HTR-8/SVneo (cell line): ENCODE results near the gene TREX2.

Experiments used
- DNase-seq: peaks from one replicate; pipeline ENCODE4 v3.0.0; 2011; ENCODE audit warnings: low spot score, mixed read lengths; ENCODE audit not compliant: insufficient read length
- FAIRE-seq: peaks from 2 replicates; lab custom pipeline; 2011; peaks lifted over from hg19 to GRCh38; lab: Jason Lieb, UNC

TREX2 gene

DNA sequence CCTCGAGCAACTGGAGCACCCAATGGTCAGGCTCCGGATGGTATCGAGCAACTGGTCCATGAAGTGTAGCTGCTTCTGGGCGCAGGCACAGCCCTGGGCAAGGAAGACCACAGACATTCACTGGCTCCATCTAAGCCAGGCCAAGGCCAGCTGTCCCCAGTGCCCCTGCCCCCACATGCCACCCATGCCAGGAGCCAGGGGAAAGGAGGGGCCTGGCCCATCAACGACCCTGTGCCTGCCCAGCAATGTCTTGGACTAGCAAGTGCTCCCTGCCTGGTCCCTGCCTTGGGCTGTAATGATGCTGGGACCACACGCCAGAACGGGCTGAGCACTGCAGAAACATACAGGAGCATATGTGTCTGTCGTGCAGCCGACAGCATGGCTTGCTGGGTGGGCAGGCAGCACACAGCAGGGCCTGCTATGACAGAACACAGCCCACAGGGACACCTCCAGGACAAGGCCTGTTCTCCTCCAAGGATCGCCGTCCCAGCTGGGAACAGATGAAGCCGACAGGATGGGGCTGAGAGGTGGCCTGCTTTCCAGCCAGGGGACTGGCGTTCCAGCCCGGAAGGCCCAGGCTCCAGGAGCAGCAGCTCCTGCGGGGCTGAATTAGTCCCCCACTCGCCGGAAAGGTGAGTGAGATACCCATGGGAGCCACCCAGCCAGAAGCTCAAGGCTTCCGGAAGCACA is 11.4 kb upstream of the TREX2 start:
- no peak for DNase-seq
- FAIRE-seq = no peak

DNA sequence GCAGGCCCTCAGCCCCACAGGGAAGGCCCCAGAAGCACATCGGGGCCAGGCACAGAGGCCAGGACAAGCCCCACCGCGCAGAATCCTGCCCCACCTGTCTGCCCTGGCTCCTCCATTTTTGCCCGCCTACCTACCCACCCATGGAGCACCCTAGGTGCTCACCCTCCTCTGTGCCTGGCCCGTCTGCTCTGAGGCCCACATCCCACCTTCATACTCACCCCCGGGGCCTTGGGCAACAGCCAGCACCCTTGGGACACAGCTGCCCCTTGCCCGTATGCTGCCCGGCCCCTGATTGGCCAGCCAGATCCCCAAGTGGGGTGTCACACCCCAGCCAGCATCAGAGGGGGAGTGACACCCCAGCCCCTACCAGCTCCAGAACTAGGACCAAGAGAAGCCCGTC is 10.8 kb upstream of the TREX2 start:
- no peak for FAIRE-seq
- no peak for DNase-seq

DNA sequence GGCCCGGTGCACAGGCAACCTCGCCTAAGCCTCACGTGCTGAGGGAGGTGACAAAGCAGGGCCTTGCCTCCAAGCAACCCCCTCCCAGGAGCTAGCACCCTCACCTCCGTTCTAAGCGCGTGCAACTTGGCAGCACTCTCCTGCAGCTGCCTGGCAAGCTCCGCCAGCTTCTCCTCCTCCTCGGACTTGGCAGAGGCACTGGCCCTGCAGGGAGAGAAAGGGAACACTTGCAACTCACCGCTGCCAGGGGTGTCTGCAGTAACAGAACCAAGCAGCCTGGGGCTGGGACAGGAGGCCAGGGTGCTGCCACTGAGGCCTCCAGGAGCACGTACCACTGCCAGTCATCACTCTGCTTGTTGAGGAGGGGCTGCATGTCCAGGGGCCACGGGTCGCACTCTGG is 10.3 kb upstream of the TREX2 start:
- DNase-seq = no peak
- no peak for FAIRE-seq

DNA sequence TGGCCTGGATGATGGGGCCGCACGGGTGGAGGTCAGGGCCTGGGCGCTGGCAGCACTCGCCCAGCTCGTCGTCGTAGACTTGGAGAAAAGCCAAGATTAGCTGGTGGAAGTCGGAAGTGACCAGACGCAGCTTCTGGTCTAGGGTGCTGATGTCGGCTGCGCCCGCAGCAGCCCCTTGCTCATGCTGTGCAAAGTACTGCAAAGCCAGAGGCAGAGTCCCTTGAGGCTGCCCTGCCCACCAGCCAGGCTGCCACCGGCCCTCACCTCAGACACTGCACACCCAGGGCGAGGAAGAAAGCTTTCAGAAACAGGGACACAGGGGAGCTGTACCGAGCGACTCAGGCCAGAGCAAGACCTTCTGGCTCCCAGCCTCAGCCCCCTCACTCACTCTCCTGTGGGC is 9.7 kb upstream of the TREX2 start:
- FAIRE-seq (no peak), DNase-seq (no peak)

DNA sequence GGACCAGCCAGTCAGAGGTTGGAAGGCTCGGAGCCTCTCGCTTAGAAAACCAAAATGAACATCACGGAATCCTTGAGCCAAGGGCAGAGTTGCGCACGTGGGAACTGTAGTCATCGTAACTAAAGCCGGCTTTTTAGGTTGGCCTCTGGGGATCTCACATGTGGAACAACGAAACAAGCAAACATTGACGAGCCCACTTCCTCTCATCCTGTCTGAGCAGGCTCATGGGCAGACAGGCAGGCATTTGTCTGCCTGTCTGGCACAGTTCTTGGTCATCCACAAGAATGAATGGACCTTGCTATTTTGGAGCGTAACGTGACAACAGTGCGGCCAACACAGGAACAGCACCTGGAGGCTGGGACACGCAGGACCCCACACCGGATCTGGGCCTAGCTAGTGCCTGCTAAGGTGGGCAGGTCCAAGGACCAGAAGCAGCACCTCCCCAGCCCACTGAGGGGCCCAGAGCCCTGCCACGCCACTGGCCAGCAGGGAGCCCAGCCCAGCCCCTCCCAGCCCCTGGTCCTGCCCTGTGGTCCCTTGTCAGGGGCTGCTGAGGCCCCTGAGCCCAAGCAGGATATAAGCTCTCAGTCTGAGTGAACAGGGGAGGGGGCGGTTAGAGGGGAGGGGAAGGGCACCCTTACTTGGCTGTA is 9.2 kb upstream of the TREX2 start:
- DNase-seq (no peak), FAIRE-seq (no peak)

DNA sequence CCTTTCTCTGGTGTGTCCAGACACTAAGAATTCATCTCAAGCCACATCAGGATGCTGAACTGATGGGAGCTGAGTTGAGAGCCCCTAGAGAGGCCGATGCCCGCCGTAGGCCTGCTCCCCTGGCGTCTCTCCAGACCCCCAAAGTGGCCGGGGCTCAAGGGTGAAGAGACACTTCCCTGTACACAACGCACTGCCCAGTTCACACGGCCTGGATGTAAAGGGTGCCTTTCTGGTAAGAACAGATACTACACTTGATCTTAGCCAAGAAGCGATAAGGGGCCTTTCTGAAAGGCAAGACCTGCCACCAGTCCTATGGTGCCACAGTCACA is 5.1 kb upstream of the TREX2 start:
- DNase-seq (no peak), FAIRE-seq (no peak)

DNA sequence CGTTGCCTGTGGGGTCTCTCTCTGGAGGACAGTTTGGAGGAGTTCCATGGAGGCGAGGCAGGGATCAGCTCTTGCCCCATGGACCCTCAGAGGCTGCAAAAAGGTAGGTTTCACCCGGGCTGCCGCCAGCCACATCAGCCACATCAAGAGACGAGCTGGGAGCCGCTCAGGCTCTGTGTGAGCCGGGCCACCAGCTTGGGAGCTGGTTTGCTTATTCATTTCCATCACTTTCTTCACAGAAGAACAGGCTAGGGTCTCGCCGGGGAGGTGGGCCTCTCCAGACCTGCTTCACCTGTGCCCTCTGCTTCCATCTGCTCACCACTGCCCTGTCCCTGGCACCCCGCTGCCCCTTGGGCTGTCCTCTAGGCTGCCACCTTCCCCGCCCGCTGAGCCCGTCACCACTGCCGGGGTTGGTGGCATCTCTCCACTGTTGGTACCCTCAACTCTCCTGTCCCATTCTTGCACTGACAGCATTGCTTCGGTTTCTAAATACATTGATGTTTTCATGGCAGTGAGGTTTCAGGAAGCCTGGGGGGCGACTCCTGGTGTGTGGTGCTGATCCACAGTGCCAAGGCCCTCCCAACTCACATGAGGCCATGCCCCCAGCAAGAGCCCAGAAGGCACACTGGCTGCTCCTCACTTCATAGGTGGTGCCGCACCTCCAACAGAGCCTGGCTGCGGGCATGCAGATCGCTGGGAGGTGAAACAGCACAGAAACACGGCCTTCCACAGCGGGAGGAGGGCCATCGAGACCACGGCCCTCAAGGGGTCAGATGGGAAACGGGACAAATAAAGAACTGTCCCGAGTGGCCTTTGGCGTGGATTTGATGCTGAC is 4.5 kb upstream of the TREX2 start:
- no peak for DNase-seq
- FAIRE-seq = no peak

DNA sequence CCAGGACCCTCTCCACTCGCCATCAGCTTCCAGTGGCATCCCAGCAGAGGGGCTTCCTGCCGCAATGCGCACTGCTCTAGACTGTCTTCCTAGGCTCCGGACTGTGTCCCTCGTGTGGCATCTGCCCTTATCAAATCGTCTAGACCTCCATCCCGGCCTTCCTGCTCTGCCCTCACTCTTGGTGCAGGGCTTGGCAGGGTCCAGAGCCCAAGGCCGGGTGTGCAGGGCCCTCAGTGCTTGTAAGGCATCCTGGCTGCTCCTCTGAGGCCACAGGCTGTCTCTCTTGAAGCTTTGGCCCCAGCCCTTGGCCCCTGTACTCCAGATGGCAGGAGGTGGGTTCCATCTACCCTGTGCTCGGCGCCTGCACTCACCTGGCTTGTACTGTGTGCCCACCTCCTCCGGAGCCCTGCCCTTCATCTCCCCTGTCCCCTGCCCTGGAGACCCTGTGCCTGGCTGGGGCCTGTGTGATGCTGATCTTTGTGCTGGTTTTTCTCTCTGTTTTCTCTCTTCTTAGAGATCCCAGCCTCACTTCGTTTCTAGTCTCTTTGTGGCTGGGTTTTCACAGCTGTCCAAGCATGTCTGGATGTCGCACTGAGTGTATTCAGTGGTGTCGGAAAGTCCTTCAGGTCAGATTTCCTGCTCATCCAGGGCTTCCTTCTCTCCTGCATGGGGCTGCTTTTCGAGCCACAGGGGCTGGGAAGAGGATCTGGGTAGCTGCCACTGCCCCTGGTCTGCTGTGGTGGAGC is 3.7 kb upstream of the TREX2 start:
- no peak for FAIRE-seq
- DNase-seq = no peak

DNA sequence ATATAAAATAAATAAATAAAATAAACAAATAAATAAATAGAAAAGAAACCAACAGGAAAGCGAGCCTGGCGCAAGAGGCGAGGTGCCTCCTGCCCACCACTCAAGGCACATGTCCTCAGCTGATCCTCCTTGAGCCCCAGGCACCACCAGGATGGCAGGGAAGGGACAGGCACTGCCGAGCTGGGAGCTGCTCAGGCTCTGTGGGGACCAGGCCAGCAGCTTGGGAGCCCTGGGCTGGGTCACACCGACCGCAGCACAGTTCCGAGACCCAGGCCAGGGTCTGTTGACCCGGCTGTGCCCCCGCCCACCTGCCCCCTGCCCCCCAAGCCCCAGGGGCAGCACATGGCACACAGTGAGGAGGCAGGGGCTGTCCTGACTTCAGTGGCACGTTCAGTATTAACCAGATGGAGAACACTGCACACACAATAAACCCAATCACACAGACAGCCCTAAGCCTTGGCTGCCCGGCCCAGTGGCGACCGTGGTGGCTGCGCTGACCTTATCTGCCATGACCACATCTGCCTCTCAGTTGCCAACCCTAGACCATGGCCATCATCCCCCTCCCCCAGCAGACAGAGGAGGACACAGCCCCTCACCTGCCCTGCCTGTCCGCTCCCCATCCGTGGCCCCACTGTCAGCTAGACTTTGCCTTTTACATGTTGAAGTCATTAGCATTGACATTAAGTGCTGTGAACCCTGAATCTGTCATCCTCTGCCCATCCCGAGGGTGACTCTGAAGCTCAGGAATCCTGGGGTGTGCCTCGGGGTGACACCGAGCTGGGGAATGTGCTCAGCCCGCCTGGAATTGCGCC is 2.9 kb upstream of the TREX2 start:
- FAIRE-seq (no peak), DNase-seq (no peak)

DNA sequence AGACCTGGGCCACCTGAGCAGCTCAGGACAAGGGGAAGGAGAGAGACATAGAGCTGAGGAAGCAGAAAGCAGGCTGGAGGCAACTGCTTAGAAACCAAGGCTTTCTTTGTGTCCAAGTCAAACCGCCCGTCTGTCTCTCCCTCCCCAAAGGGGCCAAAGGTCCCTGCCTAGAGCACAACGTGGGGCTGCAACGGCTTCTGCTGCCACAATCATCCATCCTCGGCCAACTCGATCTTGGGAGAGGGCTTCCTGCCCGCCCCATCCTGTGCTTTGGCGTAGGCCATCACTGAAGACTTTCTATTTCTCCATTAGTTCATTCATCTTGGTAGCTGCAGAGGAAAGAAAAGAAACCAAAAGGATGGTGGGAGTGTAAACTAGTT is 1.7 kb upstream of the TREX2 start:
- FAIRE-seq = no peak
- DNase-seq = no peak

DNA sequence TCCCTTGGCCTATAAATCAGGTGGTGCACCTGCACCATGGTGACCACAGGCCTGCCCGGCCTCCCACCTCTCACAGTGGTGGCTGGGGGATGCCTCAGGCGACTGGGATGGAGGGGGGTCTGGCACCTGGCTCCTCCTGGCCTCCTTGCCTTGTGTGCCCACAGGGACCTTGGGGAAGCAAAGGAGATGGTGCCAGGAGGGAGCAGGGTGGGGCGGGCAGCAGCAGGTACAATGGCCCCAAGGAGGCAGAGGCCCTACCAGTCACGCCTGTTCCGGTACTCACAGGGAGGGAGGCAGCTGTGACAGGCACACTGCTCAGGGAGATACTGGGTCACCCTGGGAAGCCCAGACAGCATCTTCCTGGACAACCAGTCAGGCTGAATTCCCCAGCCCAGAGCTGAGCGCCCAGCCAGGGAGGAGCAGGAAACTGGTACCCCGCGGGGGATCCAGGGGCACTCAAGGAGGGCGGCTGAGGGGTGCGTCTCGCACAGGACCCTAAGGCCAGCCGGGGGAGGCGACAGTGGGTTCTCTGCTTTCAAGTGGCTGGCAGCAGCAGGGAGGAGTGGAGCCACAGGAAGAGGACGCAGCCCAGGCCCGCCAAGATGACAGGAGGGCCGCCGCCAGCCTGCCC is 1.2 kb upstream of the TREX2 start:
- FAIRE-seq (no peak), DNase-seq (no peak)

DNA sequence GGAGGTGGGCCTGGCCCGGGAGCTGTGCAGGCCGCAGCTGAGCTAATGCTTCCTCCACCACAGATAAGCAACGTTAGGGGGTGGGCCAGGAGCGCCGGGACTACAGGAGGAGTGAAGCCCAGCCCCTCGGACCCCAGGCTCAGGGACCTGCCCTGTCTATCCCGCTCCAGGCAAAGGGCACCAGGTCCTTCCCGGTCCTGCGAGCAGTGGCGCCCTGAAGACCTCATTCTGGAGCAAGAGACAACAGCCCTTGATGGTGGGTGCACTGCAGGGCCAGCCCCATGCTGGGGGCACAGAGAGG is 730 bp upstream of the TREX2 start:
- FAIRE-seq (no peak), DNase-seq (no peak)

DNA sequence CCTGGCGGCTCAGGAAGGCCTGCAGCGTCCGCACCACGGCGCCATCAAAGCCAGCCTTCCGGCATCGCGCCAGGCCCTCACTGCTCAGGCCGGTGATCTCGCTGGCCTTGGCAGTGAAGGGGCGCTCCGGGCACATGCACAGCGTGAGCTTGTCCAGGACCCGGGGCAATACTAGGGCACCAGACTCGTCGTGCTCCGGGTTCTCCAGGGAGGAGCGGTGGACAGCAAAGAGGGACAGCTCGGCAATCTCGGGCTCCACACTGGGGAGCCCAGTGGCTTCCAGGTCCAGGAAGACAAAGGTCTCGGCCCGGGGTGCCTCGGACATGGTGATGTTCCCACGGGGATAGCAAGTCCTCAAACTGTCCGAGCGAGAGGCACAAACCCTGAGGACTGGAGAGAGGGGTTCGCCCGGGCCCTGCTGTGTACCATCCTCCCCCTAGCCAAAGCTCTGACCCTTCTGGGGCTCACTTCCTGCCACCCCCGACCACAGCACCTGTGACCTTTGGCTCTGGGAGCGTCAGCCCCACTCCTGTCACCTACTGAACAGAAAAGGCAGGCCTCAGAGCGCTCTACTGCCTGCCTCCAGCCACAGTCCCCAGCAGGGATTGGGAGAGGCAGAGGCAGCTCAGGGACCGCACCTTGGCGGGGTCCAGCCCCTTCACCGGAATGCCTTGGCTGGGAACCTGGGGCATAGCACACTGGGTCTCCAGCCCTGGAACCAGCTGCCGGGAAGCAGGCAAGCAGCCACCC is 575 bp downstream of the TREX2 start:
- no peak for DNase-seq

DNA sequence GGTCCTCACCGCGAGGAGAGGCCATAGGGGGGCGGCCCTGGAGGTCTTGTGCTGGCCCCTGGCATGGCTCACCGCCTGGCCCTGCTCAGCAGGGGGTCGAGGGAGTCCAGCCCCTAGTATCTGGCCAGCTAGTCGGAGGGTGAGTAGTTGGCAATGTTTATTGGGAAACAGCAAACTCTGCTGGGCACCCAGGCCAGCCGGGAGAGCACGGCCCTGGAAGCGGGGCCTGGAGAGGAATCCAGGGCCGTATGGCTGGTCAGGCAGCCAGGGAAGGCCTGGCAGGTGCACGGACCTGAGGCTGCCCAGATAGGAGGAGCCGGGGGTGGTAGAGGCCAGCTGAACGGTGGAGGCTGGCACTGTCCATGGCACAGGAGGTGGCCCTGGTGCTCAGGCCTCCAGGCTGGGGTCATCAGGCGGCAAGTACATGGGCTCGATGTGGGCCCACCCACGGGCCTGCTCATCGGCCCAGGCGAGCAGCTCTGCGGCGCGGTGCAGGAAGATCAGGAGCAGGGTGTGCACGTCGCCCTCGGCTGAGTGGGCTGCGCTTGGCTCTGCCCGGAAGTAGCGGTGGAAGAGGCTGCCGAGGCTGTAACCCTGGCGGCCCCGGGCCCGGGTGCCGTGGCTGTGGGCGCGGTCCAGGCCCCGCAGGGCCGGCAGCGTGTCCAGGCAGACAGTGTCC is 1.4 kb downstream of the TREX2 start:
- FAIRE-seq (no peak), DNase-seq (no peak)

More for the DNA sequence above, 575 bp downstream of the TREX2 start:
- FAIRE-seq = no peak

DNA sequence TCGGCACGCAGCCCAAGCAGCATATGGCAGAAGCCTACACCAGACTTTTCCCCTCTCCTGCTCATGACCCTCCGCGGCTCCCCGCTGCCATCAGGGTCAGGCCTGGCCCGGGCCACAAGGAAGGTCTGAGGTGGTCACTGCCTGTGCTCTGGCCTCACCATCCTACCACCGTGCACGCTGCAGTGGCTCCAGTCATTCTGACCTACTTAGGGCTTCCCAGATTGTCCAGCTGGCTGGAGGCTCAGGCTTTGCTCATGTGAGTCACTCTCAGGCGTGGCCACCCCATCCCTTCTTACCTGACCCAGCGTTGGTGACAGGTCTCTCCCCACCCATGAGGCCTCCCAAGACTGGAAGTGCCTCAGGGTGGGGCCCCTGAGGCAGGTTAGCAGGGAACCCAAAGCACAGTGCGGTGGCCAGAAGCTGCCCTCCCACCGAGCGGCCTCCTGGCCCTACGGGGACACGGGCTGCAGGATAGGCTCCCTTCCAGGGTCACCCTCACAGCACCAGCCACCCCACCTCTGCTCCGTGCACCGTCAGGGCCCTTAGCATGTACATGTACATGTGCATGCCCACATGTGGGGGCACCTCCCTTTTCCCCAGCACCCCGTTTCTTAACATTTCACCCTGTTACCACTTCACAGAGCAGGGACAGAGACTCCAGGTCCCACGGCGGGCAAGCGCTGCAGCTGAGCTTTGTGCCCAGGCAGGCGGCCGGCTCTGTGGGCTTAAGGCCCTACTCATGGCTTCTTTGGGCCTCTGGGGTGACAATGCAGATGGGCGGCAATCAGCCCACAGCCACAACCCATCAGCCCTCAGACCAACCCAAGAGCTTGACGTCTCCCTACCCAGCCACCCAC is 2.2 kb downstream of the TREX2 start:
- FAIRE-seq (no peak), DNase-seq (no peak)

DNA sequence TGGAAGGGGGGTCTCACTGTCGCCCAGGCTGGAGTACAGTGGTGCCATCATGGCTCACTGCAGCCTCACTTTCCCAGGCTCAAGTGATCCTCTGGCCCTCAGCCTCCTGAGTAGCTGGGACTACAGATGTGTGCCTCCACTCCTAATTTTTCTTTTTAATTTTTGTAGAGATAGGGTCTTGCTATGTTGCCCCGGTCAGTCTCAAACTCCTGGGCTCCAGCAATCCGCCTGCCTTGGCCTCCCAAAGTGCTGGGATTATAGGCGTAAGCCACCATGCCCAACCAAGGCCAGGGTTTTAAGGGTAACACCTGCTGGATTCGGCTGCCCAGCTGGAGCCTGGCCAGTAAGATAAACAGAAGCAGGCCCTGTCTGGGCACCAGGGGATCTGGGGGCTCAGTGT is 3.4 kb downstream of the TREX2 start:
- FAIRE-seq (no peak), DNase-seq (no peak)

DNA sequence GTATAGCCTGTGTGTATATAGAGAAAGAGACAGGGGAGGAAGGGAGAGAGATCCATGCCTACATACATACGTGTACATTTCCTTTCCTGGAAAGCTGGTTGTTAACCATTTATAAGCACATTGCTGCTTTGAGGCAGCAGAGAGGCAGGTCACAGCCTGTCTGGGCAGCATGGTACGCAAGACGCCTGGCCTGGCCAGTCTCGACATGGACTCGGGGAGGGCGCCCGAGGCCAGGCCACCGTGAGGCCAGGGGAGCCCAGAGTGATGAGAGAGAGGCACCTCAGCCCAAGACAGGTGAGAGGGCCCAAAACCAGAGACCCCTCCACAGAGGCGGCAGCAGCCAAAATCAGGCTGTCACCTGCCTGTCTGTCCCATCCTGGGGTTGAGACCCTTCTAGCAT is 3.9 kb downstream of the TREX2 start:
- DNase-seq = no peak
- FAIRE-seq = no peak

DNA sequence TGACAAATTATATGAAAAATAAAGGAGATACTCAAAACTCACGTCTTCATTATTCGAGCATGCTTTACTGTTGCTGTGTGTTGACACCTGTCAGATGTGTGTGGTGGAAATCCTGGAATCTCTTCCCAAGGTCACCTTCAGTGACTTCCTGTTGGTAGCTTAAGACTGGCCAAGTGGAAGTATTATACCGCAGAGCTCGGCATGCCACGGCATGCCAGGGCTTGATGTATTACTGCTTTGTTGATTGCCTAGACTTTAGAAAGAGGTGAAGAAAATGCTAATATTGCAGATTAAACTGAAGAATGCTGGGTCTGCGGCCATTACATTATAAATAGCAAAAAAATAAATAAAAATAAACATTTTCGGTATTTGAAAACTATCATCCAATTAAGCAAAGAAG is 4.6 kb downstream of the TREX2 start:
- FAIRE-seq (no peak), DNase-seq (no peak)
